PC-9 (cell line): ENCODE data around the gene EAF2. TPM values are rescaled to one million over a fixed set of nuclear protein-coding genes. Genes with fewer than 3 reads are reported as not detected.
A peak's percentile ranks its signal among the peaks of the same experiment; 100 is the strongest.

Source experiments
- BruUV-seq: library from RNA; stranded (reverse); fragments of 400-500 nt; replicated peaks from 2 replicates; lab custom pipeline; 2021; lab: Mats Ljungman, UMichigan
- CTCF ChIA-PET: fragments of 300-600 bp; sonication (Branson Sonifier 250); formaldehyde crosslinking; loops from one replicate; lab custom pipeline; 2022; ENCODE audit warnings: antibody characterized with exemption; lab: Charles Lee
- POLR2A ChIA-PET: fragments of 300-600 bp; sonication (Branson Sonifier 250); formaldehyde crosslinking; loops from one replicate; lab custom pipeline; 2022; ENCODE audit warnings: antibody characterized with exemption; ENCODE audit not compliant: unreplicated experiment; lab: Charles Lee
- DNase-seq, 2 experiments: peaks; one replicate each; pipeline versions ENCODE4 v3.0.0 to v3.0.0-alpha.2; 2015 to 2022; ENCODE audit warnings: mixed read lengths in 1 of 2
- H2AFZ ChIP-seq: fragments of 200-600 bp; sonication (generic); 2 replicates; pipeline ENCODE4 v1.8.1; 2017; ENCODE audit warnings: antibody characterized with exemption
- H3F3A ChIP-seq: fragments of 200-600 bp; sonication (generic); 2 replicates; pipeline ENCODE4 v1.8.1; 2017; ENCODE audit warnings: antibody characterized with exemption, mild to moderate bottlenecking, low read depth; ENCODE audit not compliant: insufficient read depth
- H3K27ac ChIP-seq: fragments of 200-600 bp; sonication (generic); 2 replicates; pipeline ENCODE4 v1.6.1; 2016; ENCODE audit warnings: mixed run types
- H3K27me3 ChIP-seq: fragments of 200-600 bp; sonication (generic); 2 replicates; pipeline ENCODE4 v1.6.1; 2016; ENCODE audit warnings: low read depth, mixed run types; ENCODE audit not compliant: insufficient read depth
- H3K36me3 ChIP-seq: fragments of 200-600 bp; sonication (generic); 2 replicates; pipeline ENCODE4 v1.6.1; 2016; ENCODE audit warnings: low read depth, mixed run types
- H3K4me1 ChIP-seq: fragments of 200-600 bp; sonication (generic); replicated peaks from 2 replicates; pipeline ENCODE4 v1.6.1; 2016; ENCODE audit warnings: mixed run types; ENCODE audit not compliant: insufficient read depth
- H3K4me2 ChIP-seq: fragments of 200-600 bp; sonication (generic); 2 replicates; pipeline ENCODE4 v1.6.1; 2017; ENCODE audit warnings: mixed run types
- H3K4me3 ChIP-seq: fragments of 200-600 bp; sonication (generic); 2 replicates; pipeline ENCODE4 v1.6.1; 2016; ENCODE audit warnings: mixed run types
- H3K79me2 ChIP-seq: fragments of 200-600 bp; sonication (generic); 2 replicates; pipeline ENCODE4 v1.6.1; 2017; ENCODE audit warnings: low read depth, mixed run types
- H3K9me2 ChIP-seq: fragments of 200-600 bp; sonication (generic); 2 replicates; pipeline ENCODE4 v1.8.1; 2017; ENCODE audit warnings: mild to moderate bottlenecking; ENCODE audit not compliant: insufficient read depth
- H3K9me3 ChIP-seq: fragments of 200-600 bp; sonication (generic); 2 replicates; pipeline ENCODE4 v1.8.1; 2016; ENCODE audit warnings: low read depth; ENCODE audit not compliant: insufficient read depth
- H4K20me1 ChIP-seq: fragments of 200-600 bp; sonication (generic); 2 replicates; pipeline ENCODE4 v1.8.1; 2017; ENCODE audit not compliant: insufficient read depth
- EZH2 ChIP-seq: fragments of 200-600 bp; sonication (generic); IDR thresholded peaks from 2 replicates; pipeline ENCODE4 v1.8.0; 2017; ENCODE audit warnings: antibody characterized with exemption, low read depth
- intact Hi-C: fragments of 100-400 bp; cut with micrococcal nuclease; formaldehyde crosslinking; loops from one replicate; pipeline ENCODE4 v1.10.0; 2022; ENCODE audit not compliant: unreplicated experiment
- total RNA-seq: library from RNA; stranded (reverse); gene quantifications from 2 replicates; pipeline ENCODE4 v1.2.3, GENCODE V29; 2021
- TF ChIP-seq, protein P1 (sequence below): fragments of 200-600 bp; sonication (generic); conservative IDR thresholded peaks from 2 replicates; pipeline ENCODE4 v1.6.1; 2017; ENCODE audit warnings: mixed run types, antibody characterized with exemption, mild to moderate bottlenecking, moderate library complexity

EAF2 gene
- total RNA-seq, 1 experiment from 2014 or later = 2.0 TPM

DNA sequence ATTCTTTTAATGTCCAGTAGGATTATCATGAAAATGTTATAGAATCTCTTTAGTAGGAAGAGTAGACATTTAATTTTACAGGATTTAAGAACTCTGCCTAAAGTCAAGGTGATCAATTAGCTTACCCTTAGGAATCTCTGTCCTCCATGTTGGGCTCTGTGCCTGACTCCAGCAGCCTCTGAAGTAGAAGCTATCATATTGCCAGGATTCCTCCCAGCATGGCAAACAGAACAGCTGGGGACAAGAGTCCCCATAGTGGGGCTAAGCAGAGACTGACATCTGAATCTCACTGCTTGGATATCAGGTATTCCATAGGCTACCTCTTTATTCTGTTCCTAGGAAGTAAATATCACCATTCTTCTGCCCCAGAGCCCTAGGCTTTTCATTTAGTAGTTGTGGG is 60.7 kb downstream of the EAF2 start:
- BruUV-seq = no TSS peak
- H3K27ac ChIP-seq = no peak overlapping the region
- ChIA-PET CTCF (no interaction called here), POLR2A (no interaction called here)
- TF ChIP-seq, protein P1, sequence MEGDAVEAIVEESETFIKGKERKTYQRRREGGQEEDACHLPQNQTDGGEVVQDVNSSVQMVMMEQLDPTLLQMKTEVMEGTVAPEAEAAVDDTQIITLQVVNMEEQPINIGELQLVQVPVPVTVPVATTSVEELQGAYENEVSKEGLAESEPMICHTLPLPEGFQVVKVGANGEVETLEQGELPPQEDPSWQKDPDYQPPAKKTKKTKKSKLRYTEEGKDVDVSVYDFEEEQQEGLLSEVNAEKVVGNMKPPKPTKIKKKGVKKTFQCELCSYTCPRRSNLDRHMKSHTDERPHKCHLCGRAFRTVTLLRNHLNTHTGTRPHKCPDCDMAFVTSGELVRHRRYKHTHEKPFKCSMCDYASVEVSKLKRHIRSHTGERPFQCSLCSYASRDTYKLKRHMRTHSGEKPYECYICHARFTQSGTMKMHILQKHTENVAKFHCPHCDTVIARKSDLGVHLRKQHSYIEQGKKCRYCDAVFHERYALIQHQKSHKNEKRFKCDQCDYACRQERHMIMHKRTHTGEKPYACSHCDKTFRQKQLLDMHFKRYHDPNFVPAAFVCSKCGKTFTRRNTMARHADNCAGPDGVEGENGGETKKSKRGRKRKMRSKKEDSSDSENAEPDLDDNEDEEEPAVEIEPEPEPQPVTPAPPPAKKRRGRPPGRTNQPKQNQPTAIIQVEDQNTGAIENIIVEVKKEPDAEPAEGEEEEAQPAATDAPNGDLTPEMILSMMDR = no peak
- no peak for TF ChIP-seq EZH2
- no peaks in the 10 kb centered on the region for H3K27me3 ChIP-seq
- no peaks in the 10 kb centered on the region for H3K9me2 ChIP-seq
- intact Hi-C loops = no loop called here
- H3K4me3 ChIP-seq = no peak overlapping the region
- no peak overlapping the region for H3K4me2 ChIP-seq
- H3K9me3 ChIP-seq = no peaks in the 10 kb centered on the region
- no peaks in the 10 kb centered on the region for H4K20me1 ChIP-seq
- no peaks in the 10 kb centered on the region for H3K36me3 ChIP-seq
- no peaks in the 10 kb centered on the region for H3F3A ChIP-seq
- H3K79me2 ChIP-seq = no peaks in the 10 kb centered on the region
- no peaks in the 10 kb centered on the region for H3K4me1 ChIP-seq
- no peak overlapping the region for H2AFZ ChIP-seq
- no peak for DNase-seq

DNA sequence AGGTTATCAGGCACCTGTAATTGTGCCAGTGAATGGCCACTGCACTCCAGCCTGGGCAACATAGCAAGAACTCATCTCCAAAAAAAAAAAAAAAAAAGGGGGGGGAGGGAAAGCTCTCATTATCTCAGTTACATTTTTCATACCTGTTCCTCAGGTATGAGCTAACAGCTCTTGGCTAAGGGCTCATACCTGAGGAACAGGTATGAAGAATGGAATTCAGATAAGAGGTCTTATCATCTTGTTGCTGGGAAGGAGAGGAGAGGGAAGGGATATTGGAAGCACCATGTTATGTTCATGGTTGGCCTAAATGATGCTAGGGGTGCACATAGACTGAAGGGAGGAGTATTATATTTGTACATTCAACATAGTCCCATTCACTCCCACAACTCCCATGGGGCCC is 61.8 kb downstream of the EAF2 start:
- peak in 1 of 2 experiments; percentile 66 for DNase-seq
- H3K4me2 ChIP-seq = no peak overlapping the region
- CTCF ChIA-PET = interaction anchor here (0.6 kb wide), 1 partner anchor 20 kb away, joined by 8 read pairs; no protein-coding TSS in a partner anchor

DNA sequence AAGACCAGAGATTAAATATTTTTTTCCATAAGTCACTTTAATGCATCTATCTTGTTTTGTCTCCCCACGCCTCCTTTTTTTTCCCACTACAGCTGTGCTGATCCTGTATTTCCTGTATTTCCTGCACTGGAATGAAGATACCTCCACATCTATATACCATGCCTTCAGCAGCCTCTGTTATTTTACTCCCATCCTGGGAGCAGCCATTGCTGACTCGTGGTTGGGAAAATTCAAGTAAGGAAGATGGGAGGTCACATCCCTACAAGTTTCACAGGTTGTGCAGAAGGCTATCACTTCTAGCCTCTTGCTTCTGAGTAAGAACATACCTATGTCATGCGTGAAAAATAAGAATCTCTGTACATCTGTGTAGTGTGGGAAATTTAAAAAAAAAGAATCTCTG is 62.3 kb downstream of the EAF2 start:
- no peaks in the 10 kb centered on the region for H3K9me2 ChIP-seq
- intact Hi-C loops = no loop called here
- H3K79me2 ChIP-seq = no peaks in the 10 kb centered on the region
- H3K4me3 ChIP-seq = no peak overlapping the region
- no peak overlapping the region for H3K27ac ChIP-seq
- TF ChIP-seq, protein P1 = no peak
- TF ChIP-seq EZH2 = no peak
- H3K27me3 ChIP-seq = no peaks in the 10 kb centered on the region
- POLR2A ChIA-PET = no interaction called here
- no TSS peak for BruUV-seq
- H2AFZ ChIP-seq = no peak overlapping the region
- H3K4me2 ChIP-seq = no peak overlapping the region
- peak in 1 of 2 experiments; percentile 35 for DNase-seq
- H4K20me1 ChIP-seq = no peaks in the 10 kb centered on the region
- H3K36me3 ChIP-seq = no peaks in the 10 kb centered on the region
- CTCF ChIA-PET = interaction anchor here (0.6 kb wide), 1 partner anchor 19 kb away, joined by 8 read pairs; no protein-coding TSS in a partner anchor
- no peaks in the 10 kb centered on the region for H3F3A ChIP-seq
- H3K4me1 ChIP-seq = no peaks in the 10 kb centered on the region
- H3K9me3 ChIP-seq = no peaks in the 10 kb centered on the region

More for the DNA sequence above, 61.8 kb downstream of the EAF2 start:
- no peak overlapping the region for H3K4me3 ChIP-seq
- no peaks in the 10 kb centered on the region for H3F3A ChIP-seq
- no peaks in the 10 kb centered on the region for H3K36me3 ChIP-seq
- no peaks in the 10 kb centered on the region for H3K9me2 ChIP-seq
- intact Hi-C loops = no loop called here
- no peaks in the 10 kb centered on the region for H3K79me2 ChIP-seq
- H3K4me1 ChIP-seq = no peaks in the 10 kb centered on the region
- H3K27me3 ChIP-seq = no peaks in the 10 kb centered on the region
- no peaks in the 10 kb centered on the region for H3K9me3 ChIP-seq
- H3K27ac ChIP-seq = no peak overlapping the region
- POLR2A ChIA-PET = no interaction called here
- H2AFZ ChIP-seq = no peak overlapping the region
- TF ChIP-seq, protein P1 = no peak
- TF ChIP-seq EZH2 = no peak
- no peaks in the 10 kb centered on the region for H4K20me1 ChIP-seq
- no TSS peak for BruUV-seq
